HG03439 (cell line): Measurements from ENCODE around the gene APOD.
"Not testable (repeated sequence)": the region's sequence is repeated elsewhere in the genome, so short reads cannot be mapped to it uniquely, and the experiment has no call there.

Experiments used
- ATAC-seq: cut with Tn5 transposase; IDR thresholded peaks from one replicate; pipeline ENCODE4 v1.9.1; 2021; ENCODE audit warnings: mild to moderate bottlenecking, moderate library complexity; ENCODE audit not compliant: unreplicated experiment

APOD gene

DNA sequence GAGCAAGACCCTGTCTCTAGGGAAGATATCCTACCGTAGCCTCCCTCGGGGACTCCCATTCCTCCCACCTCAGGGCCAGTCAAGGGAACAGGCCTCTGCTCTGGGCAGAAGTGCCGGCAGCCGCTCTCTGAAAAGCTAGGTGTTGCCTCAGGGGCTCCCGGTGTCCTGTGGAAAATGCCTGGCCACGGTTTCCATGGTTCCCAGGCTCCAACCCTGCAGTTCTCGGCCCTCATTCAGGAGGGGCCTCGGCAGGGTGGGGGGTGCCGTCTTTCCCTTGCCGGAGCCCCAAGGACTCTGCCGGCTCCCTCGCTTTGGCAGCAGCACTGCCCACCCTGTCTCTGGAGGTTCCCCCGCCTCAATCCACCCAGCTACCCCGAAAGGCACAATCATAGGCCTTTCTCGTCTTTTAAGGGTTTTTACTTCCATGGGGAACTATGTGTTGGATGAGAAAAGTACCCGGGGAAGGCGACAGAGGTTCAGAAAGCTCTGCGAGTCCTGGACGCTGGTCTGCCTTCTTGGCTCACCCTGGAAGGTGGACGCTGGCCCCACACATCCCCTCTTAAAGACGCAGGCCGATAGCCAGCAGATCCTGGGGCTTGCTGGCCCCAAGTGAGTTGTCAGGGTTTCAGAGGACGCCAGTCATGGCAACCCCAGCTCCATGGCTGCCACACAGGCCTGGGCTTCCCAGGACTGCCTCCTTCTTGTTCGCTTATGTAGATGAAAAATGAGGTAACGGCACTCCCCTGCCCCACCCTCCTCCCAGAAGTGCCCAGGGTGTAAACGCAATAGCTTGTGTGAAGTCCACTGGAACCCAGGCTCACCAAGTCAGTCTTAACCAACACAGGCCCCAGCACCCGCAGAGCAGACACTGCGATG, 34.3 kb upstream of the APOD start:
- not testable (repeated sequence) for ATAC-seq

DNA sequence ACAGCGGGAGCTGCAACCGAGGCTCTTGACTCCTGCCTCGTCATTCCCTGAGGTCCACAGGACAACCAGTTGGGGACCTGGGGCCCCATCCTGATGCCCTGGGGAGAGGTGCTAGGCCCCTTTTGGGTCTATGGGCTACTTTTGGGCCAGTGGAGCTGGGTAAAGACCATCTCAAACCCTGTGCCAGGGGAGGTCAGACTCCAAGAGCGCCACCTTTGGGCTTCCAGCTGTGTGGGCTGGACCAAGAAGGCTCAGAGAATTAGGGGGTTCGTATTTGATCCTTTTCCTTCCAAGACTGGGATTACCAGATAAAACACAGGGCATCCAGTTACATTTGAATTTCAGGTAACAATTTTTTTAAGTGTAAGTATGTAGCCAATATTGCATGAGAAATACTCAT, 33.4 kb upstream of the APOD start:
- ATAC-seq: not testable (repeated sequence)

DNA sequence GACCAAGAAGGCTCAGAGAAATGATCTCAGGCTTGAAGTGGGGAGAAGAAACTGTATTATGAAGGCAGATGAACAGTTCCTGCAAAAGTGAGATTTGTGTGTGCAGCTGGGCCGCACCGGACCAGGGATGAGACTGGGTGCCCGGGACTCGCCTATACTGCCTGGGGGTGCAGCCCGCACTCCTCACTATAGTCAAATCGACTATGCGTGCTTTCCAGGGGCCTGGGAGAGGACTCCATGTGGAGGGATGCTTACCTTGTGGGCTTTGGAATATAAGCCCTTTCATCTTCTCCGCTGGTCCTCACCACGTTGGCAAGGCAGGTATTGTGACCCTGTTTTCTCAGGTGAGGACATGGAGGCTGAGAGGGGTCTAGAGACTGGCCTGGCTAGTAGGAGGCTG, 32.9 kb upstream of the APOD start:
- no peak for ATAC-seq

DNA sequence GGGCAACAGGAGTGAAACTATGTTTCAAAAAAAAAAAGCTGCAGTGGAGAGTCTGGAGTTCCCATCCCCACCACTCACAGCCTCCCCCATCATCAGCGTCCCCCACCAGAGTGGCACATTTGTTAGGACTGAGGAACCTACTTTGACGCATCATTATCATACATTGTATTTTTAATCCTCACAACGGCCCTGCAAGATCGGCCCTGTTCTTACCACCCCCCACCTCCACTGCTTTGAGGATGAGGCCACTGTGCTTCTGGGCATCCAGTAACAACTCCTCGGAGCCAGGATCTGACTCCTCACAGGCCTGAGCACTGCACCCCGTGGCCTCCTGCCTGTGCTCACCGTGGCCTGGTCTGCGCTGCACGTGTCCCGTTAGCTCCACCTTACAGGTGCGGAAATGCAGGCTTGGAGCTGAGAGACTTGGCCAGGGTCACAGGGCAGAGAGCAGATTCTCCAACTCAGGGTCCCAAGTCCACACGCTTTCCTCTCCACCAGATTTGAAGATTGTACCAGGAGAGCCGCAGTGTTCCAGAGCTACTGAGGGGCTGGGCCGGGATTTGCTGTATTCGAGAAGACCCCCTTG, 32.3 kb upstream of the APOD start:
- not testable (repeated sequence) for ATAC-seq

DNA sequence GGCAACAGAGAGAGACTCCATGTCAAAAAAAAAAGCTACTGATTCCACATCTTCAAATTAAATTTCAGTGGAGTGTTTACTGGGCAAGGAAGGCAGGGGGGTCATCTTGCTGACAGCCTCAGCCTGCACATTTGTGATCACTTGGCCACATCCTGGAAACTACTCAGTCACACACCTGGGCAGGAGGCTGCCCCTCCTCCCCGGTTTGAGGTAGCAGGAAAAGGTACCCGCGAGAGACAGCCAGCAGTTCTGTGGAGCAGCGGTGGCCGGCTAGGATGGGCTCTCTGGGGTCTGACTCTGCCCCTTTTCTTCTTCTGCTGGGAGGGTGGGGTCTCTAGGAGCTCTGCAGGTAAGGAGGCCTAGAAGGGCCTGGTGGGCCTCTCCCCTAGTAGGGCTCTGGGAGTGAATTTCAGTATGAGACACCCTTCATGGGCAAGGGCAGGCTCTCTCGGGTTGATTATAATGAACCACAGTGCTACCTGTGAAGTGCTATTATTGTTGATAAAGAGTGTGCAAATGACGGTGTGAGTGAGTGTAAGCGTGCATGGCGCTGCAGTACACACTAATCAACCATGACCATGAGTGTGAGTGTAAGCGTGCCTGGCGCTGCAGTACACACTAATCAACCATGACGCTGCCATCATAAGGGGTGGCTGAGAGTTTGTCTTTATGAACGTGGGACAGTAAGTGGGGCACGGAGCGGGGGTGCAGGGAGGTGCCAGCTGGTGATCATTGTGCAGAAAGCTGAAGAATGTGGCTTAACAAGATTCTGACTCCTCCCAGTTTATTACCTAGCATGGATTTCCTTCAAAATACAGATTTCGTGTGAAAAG, 31.1 kb upstream of the APOD start:
- not testable (repeated sequence) for ATAC-seq

DNA sequence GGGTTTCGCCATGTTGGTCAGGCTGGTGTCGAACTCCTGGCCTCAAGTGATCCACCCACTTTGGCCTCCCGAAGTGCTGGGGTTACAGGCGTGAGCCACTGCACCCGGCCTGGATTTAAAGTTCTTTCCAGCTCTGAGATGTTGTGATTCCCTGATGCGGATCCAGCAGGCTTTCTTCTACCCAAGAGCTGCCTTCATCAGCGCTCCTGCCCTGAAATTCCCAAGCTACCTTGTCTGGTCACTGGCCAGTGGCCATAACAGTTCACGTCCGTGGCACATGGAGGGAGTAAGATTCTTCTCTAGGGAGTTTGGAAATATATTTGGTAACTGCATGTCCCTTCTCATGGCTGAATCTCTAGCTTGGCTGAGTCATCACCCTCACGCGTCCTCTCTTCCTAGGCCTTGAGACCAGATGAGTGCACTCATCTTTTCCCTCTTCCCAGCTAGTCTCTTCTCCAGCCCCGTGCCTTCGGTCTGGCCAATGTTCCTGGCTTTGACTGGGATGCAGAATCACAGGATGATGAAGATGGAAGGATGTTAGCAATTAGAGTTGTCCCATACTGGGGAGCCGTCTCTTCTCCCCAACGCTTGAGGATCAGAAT, 29.8 kb upstream of the APOD start:
- ATAC-seq: no peak

DNA sequence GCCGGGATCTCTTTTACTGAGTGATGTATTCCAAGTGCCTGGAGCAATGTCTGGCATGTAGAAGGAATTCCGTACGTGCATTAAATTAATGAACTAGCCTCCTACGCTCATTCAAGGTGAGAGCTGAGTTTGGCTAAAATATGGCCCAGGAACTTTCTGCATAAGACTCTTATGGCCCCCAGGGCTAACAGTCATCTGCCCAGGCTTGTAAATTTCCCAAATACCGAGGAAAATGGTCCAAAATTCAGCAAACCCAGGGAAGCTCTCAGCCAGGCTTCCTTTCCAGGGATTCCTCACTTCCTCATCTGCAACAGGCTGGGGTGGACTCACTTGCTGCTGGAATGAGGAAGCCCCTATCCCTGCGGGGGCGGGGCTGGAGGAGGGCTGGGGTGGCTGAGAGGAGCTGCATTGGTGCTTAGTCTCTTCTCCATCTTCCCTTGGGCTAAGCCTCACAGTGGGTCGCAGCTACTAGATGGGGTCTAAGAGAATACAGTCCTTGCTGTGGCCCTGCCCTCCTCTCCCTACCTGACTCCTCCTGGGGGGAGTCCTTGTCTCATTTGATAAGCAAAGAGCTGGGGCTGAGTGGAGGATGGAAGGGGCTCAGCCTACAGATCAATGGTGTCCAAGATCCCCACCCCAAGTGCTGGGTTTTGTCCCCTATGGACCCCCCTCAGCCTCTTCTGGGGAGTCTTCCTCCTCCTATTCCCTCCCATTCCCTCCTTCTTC, 28.5 kb upstream of the APOD start:
- no peak for ATAC-seq

DNA sequence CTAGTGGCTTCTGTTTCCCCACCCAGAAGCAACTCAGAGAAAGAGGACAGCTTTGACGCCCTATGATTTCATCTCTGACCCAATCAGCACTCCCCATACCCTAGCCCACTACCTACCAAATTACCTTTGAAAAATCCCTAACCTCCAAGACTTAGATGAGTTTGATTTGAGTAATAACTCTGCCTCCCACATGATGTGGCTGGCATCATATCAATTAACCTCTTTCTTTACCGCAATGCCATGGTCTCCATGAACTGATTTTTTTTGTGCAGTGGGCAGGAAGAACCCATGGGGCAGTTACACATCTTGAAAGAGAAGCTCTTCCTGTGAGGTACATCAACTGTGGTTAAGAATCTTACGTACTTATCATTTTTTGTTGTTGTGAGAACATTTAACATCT, 25.5 kb upstream of the APOD start:
- ATAC-seq: no peak

DNA sequence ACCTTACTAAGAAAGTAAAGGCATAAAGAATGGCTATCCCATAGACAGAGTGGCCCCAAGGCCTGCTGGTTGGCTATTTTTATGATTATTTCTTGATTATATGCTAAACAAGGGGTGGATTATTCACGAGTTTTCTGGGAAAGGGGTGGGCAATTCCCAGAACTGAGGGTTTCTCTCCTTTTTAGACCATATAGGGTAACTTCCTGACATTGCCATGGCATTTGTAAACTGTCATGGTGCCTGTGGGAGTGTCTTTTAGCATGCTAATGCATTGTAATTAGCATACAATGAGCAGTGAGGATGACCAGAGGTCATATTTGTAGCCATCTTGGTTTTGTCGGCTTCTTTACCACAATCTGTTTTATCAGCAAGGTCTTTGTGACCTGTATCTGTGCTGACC, 18.0 kb upstream of the APOD start:
- not testable (repeated sequence) for ATAC-seq

DNA sequence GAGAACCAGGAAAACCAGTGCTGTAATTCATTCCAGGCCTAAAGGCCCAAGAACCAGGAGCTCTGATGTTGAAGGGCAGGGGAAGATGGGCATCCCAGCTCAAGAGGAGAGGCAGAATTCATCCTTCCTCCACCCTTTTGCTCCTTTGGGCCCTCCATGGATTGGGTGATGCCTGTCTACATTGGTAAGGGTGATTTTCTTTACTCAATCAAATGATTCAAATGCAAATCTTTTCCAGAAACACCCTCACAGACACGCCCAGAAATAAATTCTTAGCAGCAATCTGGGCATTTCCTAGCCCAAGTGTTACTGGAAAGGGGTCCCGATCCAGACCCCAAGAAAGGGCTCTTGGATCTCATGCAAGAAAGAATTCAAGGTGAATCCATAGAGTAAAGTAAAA, 17.6 kb upstream of the APOD start:
- no peak for ATAC-seq

DNA sequence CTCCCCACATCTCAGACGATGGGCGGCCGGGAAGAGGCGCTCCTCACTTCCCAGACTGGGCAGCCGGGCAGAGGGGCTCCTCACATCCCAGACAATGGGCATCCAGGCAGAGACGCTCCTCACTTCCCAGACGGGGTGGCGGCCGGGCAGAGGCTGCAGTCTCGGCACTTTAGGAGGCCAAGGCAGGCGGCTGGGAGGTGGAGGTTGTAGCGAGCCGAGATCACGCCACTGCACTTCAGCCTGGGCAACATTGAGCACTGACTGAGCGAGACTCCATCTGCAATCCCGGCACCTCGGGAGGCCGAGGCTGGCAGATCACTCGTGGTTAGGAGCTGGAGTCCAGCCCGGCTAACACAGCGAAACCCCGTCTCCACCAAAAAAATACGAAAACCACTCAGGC, 16.2 kb upstream of the APOD start:
- not testable (repeated sequence) for ATAC-seq

DNA sequence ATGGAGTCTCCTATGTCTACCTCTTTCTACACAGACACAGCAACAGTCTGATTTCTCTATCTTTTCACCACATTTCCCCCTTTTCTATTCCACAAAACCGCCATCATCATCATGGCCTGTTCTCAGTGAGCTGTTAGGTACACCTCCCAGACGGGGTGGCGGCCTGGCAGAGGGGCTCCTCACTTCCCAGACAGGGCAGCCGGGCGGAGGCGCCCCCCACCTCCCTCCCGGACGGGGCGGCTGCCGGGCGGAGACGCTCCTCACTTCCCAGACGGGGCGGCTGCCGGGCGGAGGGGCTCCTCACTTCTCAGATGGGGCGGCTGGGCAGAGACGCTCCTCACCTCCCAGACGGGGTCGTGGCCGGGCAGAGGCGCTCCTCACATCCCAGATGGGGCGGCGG, 15.8 kb upstream of the APOD start:
- not testable (repeated sequence) for ATAC-seq

DNA sequence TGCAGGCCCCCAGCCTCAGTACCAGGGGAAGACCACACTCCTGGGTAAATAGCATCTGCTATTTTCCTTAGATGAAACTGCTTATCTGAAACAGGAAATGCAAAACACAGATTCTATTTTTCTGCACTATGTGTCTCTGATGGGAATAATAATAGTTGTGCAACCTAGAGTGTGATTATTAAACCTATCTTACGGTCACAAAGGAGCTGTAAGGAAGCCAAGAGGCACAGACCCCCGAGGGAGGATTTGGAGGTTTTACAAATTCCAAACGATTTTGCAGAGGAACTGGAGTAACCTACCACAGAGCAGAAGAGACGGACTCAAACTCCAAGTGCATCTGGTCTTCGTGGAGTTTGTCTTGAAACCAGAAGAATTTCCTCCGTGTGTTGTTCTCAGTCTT, 14.1 kb upstream of the APOD start:
- no peak for ATAC-seq

DNA sequence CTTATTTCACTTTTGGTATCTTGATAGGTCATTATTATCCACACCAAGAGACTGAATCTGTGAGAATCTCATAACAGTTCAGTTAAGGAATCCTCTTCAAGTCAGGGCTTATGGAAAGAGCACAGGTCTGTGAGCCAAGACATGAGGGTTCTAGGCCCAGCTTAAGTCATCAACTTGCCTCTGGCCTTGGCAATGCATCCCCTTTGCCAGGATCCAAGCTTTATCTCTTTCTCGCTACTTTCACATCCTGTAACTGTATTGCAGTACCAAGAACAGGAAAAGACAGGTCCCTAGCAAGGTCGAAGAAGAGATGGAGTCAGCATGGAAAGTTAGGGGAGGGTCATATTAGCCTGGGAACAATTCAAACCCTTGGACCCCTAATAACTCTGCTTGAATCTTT, 13.5 kb upstream of the APOD start:
- no peak for ATAC-seq

DNA sequence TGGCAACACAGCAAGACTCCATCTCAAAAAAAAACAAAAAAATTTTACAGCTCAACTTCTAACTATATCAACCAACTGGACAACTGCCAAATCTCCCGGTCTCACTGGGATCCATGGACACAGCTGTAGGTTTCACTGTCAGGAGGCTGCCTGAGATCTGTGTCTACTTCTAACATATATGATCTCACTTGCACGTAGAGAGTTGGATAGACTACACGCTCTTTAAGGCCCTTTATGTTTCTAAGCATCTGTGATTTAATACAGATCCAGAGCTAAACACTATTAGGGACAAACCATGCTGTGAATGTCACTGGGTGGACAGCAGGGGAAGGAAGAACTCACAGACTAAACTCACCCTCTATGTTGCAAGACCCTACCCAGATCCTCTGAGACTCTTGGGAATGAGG, 13.0 kb upstream of the APOD start:
- no peak for ATAC-seq

DNA sequence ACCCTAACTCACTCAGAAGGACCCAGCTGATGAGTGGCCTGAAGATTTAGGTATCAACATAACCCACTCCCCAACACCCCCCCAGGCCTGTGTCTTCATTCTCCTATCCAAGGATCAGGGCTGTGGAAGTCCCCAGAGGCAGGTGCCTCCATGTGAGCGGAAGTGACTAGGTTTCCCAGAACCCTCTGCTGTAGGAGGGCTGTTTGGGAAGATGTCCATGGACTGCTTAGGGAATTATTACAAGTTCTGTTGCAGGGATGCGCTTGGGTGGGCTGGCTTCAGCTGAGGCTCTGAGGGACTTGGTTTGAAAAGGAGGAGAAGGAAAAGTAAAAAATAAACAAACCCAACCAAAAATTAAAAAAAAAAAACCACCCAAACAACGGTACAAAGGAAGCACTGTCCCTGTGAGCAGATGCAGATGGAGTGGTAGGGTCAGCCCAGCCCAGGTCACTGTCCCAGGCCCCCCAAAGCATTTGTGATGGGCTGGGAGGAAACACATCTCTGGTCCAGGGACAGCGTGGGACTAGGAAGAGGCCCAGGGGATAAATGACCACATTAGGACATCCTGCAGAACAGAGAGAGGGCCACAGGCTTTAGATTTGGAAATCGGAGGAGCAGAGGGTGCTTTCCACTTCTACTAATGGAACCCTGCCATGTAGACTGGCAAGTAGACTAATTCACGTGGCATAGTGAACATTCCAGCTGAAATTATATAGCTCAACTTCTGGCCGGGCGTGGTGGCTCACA, 12.2 kb upstream of the APOD start:
- no peak for ATAC-seq

DNA sequence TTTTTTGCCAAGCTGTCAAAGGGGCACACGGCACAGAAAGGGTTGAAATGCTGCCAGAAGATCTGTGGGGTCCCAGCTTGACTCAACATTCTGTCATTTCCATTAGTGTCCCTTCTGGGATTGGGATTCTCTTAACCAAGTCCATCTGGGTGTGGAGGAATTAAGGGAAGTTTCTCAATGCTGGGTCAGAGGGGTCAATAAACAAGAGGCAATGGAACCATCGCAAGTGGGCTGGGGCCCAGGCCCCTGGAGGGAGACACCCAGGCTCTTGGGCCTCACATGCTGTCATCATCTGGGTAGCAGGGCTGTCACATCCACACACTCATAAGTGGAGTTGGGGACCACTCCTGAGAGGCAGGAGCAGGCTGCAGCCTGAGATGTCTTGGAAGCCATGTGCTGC, 8.1 kb upstream of the APOD start:
- ATAC-seq: no peak

DNA sequence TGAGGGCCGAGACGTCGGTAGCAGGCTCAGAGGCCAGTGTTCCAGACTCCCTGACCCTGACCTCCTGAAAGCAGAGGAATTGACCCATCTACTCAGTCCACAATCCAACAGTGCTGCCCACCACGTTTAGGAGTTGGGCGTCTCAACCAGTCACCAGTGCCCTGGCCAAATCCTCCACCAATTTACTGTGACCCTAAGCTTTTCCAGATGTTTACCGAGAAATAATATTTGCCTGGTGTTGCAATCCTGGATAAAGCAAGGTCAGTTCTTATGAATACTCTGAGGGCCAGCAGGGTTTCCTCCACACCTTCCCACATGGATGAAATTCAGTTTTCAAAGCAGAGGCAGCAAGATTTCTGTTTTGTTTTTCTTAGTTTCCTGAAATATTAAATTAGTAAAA, 7.5 kb upstream of the APOD start:
- ATAC-seq: no peak

DNA sequence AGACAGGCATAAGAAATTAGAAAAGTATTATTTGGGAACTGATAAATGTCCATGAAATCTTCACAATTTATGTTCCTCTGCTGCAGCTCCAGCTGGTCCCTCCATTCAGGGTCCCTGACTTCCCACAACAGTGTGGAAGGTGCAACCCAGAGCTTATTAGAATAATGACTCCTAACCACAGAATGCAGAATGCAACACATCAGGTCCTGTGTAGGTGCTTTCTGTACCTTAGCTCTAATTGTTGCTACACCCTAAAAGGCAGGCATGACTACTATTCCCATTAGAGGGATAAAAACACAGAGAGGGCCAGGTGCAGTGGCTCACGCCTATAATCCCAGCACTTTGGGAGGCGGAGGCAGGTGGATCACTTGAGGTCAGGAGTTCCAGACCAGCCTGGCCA, 6.6 kb upstream of the APOD start:
- ATAC-seq: not testable (repeated sequence)

DNA sequence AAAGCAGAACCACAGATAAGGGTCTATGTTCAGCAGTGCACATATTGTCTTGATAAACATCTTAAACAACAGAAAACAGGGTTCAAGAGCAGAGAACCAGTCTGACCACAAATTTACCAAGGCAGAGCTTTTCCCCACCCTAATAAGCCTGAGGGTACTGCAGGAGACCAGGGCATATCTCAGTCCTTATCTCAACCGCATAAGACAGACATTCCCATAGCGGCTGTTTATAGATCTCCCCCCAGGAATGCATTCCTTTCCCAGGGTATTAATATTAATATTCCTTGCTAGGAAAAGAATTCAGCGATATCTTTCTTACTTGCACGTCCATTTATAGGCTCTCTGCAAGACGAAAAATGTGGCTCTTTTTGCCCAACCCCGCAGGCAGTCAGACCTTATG, 6.1 kb upstream of the APOD start:
- ATAC-seq: not testable (repeated sequence)
